Activated CD8-positive, alpha-beta memory T cell treated with anti-CD3 and anti-CD28 coated beads for 24 hours (primary cell): ENCODE results near the gene NINJ2.
"Not testable (repeated sequence)": the region's sequence is repeated elsewhere in the genome, so short reads cannot be mapped to it uniquely, and the experiment has no call there.

Experiments
- DNase-seq: peaks from one replicate; pipeline ENCODE4 v3.0.0-alpha.2; 2020

NINJ2 gene

GRCh38 chr12:669576-669945 lies 6.3 kb upstream of the NINJ2 start:
- no peak for DNase-seq

- no peak for DNase-seq
Measured at GRCh38 chr12:668090-668481, 4.8 kb upstream of the NINJ2 start.

- peak; percentile 70 for DNase-seq
Measured at GRCh38 chr12:666766-667308, 3.6 kb upstream of the NINJ2 start.

GRCh38 chr12:666066-666465 lies 2.8 kb upstream of the NINJ2 start:
- no peak for DNase-seq

- DNase-seq = no peak
Measured at GRCh38 chr12:664779-665092, 1.5 kb upstream of the NINJ2 start.

GRCh38 chr12:664075-664778 lies 982 bp upstream of the NINJ2 start:
- no peak for DNase-seq

GRCh38 chr12:662566-663292 lies 516 bp downstream of the NINJ2 start:
- DNase-seq = no peak

- DNase-seq = no peak
Measured at GRCh38 chr12:661720-662486, 1.3 kb downstream of the NINJ2 start.

- DNase-seq = no peak
Measured at GRCh38 chr12:659090-659683, 4.1 kb downstream of the NINJ2 start.

- no peak for DNase-seq
Measured at GRCh38 chr12:650983-651382, 12.3 kb downstream of the NINJ2 start.

- DNase-seq = no peak
Measured at GRCh38 chr12:647385-648085, 15.7 kb downstream of the NINJ2 start.

- DNase-seq = no peak
Measured at GRCh38 chr12:646442-647384, 16.5 kb downstream of the NINJ2 start.

GRCh38 chr12:645563-646071 lies 17.6 kb downstream of the NINJ2 start:
- no peak for DNase-seq

GRCh38 chr12:644818-645552 lies 18.3 kb downstream of the NINJ2 start:
- DNase-seq = no peak

GRCh38 chr12:644303-644639 lies 19.0 kb downstream of the NINJ2 start:
- no peak for DNase-seq

GRCh38 chr12:643475-644302 lies 19.6 kb downstream of the NINJ2 start:
- DNase-seq = no peak

GRCh38 chr12:642633-643474 lies 20.4 kb downstream of the NINJ2 start:
- peak; percentile 87 for DNase-seq

- not testable (repeated sequence) for DNase-seq
Measured at GRCh38 chr12:641321-641720, 21.9 kb downstream of the NINJ2 start.

- DNase-seq = no peak
Measured at GRCh38 chr12:640773-641172, 22.5 kb downstream of the NINJ2 start.
